ENCODE data around the gene PDSS2. TPM values are rescaled to one million over a fixed set of nuclear protein-coding genes. Genes with fewer than 3 reads are reported as not detected.

Gene PDSS2
- total RNA-seq, 4 donors from 2014 or later, result 6.5 to 12.2 (median 9.0) TPM

GRCh38 chr6:107106165-107106564, 353.2 kb downstream of the PDSS2 start:
- WGBS, 2 donors (ENCODE audit: low coverage in 1 of 2), result 71% methylated on average over 1 of the region's 3 CpGs; no CpG with 5 or more reads in 1 of the 2 donors
- no peaks in the 10 kb centered on the region for H3K4me1 ChIP-seq
- H3K27ac ChIP-seq, result no peak overlapping the region
- H3K27me3 ChIP-seq, result no peaks in the 10 kb centered on the region
- TF ChIP-seq CTCF (IDR thresholded peaks at IDR 0.05), result no peak
- TF ChIP-seq EP300 (IDR thresholded peaks at IDR 0.05), result no peak
- no peak for TF ChIP-seq POLR2AphosphoS5 (IDR thresholded peaks at IDR 0.05)
- no peak for TF ChIP-seq POLR2A (IDR thresholded peaks at IDR 0.05)
- ATAC-seq, result no peak
- no peak overlapping the region for H3K4me3 ChIP-seq
- H3K9me3 ChIP-seq, result no peaks in the 10 kb centered on the region
- H3K36me3 ChIP-seq, result no peaks in the 10 kb centered on the region

GRCh38 chr6:107105511-107106116, 353.8 kb downstream of the PDSS2 start:
- H3K36me3 ChIP-seq, result no peaks in the 10 kb centered on the region
- H3K4me3 ChIP-seq, result no peak overlapping the region
- H3K9me3 ChIP-seq, result no peaks in the 10 kb centered on the region
- no peaks in the 10 kb centered on the region for H3K27me3 ChIP-seq
- no peak overlapping the region for H3K27ac ChIP-seq
- no peaks in the 10 kb centered on the region for H3K4me1 ChIP-seq
- TF ChIP-seq EP300 (IDR thresholded peaks at IDR 0.05) (no peak), POLR2A (IDR thresholded peaks at IDR 0.05) (no peak), POLR2AphosphoS5 (IDR thresholded peaks at IDR 0.05) (no peak), CTCF (IDR thresholded peaks at IDR 0.05) (no peak)
- 95% methylated on average over 2 of the region's 7 CpGs; no CpG with 5 or more reads in 1 of the 2 donors for WGBS, 2 donors (ENCODE audit: low coverage in 1 of 2)
- ATAC-seq, result no peak

- H3K4me1 ChIP-seq, result no peaks in the 10 kb centered on the region
- H3K4me3 ChIP-seq, result no peak overlapping the region
- H3K27me3 ChIP-seq, result no peaks in the 10 kb centered on the region
- ATAC-seq, result no peak
- H3K9me3 ChIP-seq, result no peaks in the 10 kb centered on the region
- no peak for TF ChIP-seq EP300 (IDR thresholded peaks at IDR 0.05)
- TF ChIP-seq CTCF (IDR thresholded peaks at IDR 0.05), result no peak
- H3K36me3 ChIP-seq, result peaks cover 0 to 6% of the 10 kb centered on the region in 2 donors
- 91 to 100% methylated on average over 3 to 4 of the region's 6 CpGs for WGBS, 2 donors (ENCODE audit: low coverage in 1 of 2)
- H3K27ac ChIP-seq, result no peak overlapping the region
These were observed 356.3 kb downstream of the PDSS2 start for GRCh38 chr6:107103082-107103481.

Small RNAs within 50 kb of the gene (small RNA-seq; reads per million reads assigned to genes)
- gene AL591516.1 (0 reads per million in 4 donors), gene RNU6-1299P (0 reads per million in 4 donors)

Other genes starting within 250 kb of the PDSS2 start
- gene SOBP, start 30.6 kb upstream of the PDSS2 start, total RNA-seq, result 10 to 100 TPM; 16.2 to 29.9 (median 19.2) TPM

All from gastroesophageal sphincter (tissue), 4 donors.